SK-N-SH (cell line): Measurements from ENCODE around the gene TCF12.

Experiments
- CTCF ChIP-seq: fragments of 200-600 bp; sonication (generic); IDR thresholded peaks from 2 replicates; pipeline ENCODE4 v1.6.1; 2017; ENCODE audit warnings: antibody characterized with exemption, mild to moderate bottlenecking, moderate library complexity
- EP300 ChIP-seq, 2 experiments: IDR thresholded peaks; 2 replicates each; pipeline versions ENCODE4 v1.4.0 to v1.6.1; 2012; ENCODE audit warnings: borderline replicate concordance in 1 of 2, low read depth in 1 of 2, low read length in 1 of 2
- EZH2phosphoT487 ChIP-seq: fragments of 200-600 bp; sonication (generic); IDR thresholded peaks from 2 replicates; pipeline ENCODE4 v1.6.1; 2017; ENCODE audit warnings: low read depth, mixed run types, mild to moderate bottlenecking, antibody characterized with exemption, moderate library complexity, borderline replicate concordance
- FOXM1 ChIP-seq: IDR thresholded peaks from 2 replicates; pipeline ENCODE4 v1.4.0; 2012; ENCODE audit warnings: low read depth, mild to moderate bottlenecking
- GATA2 ChIP-seq: sonication (generic); formaldehyde crosslinking; IDR thresholded peaks from 2 replicates; pipeline ENCODE4 v1.5.0; 2020; ENCODE audit warnings: mild to moderate bottlenecking, missing genetic modification reagents
- NRF1 ChIP-seq: IDR thresholded peaks from 2 replicates; pipeline ENCODE4 v1.6.1; 2012; ENCODE audit warnings: low read depth, mild to moderate bottlenecking, low read length
- POLR2AphosphoS5 ChIP-seq: IDR thresholded peaks from 2 replicates; pipeline ENCODE4 v1.6.1; 2012; ENCODE audit warnings: low read depth, low read length
- REST ChIP-seq: IDR thresholded peaks from 2 replicates; pipeline ENCODE4 v1.6.1; 2012; ENCODE audit warnings: mild to moderate bottlenecking, low read depth, low read length, moderate library complexity
- SMC3 ChIP-seq: IDR thresholded peaks from 2 replicates; pipeline ENCODE4 v1.6.1; 2012; ENCODE audit warnings: low read depth, low read length, improper control_type of control experiment
- TAF1 ChIP-seq: IDR thresholded peaks from 2 replicates; pipeline ENCODE4 v1.6.1; 2012; ENCODE audit warnings: low read depth, mild to moderate bottlenecking, low read length, moderate library complexity, borderline replicate concordance
- USF2 ChIP-seq: fragments of 150-350 bp; IDR thresholded peaks from 2 replicates; pipeline ENCODE4 v1.6.1; 2017; ENCODE audit warnings: antibody characterized with exemption, low read length, low read depth, borderline replicate concordance
- YY1 ChIP-seq: IDR thresholded peaks from 2 replicates; pipeline ENCODE4 v1.4.0; 2012; ENCODE audit warnings: low read depth, mild to moderate bottlenecking

GRCh38 chr15:57152133-57152532, 233.7 kb downstream of the TCF12 start:
- TF ChIP-seq EP300 (IDR thresholded peaks at IDR 0.05; ENCODE audit: borderline replicate concordance in 1 of 2, low read depth in 1 of 2, low read length in 1 of 2) (no peak), CTCF (no peak), YY1 (no peak), TAF1 (no peak), FOXM1 (no peak), POLR2AphosphoS5 (no peak), EZH2phosphoT487 (no peak), USF2 (no peak), SMC3 (no peak), REST (no peak), NRF1 (no peak), GATA2 (CRISPR knock-in tag) (no peak)
